Lung (tissue), 16 donors: Measurements from ENCODE around the gene LRRN4. TPM values are rescaled to one million over a fixed set of nuclear protein-coding genes. Genes with fewer than 3 reads are reported as not detected.

Source experiments
- ATAC-seq: fragments of 200-7000 bp; cut with Tn5 transposase; one replicate; pipeline ENCODE4 v1.9.1; 2020; ENCODE audit warnings: moderate number of reproducible peaks; ENCODE audit not compliant: insufficient read depth, low FRiP score
- DNase-seq, 3 donors: peaks; one replicate each; pipeline ENCODE4 v3.0.0-alpha.2; 2013 to 2017
- H3K27ac ChIP-seq, 2 donors: one replicate each; pipeline ENCODE4 v1.5.1; 2013; ENCODE audit warnings: mild to moderate bottlenecking in 2 of 2, moderate library complexity in 2 of 2, control low read depth in 1 of 2, inconsistent platforms in 1 of 2, low read depth in 1 of 2, low read length in 1 of 2
- H3K27me3 ChIP-seq, 3 donors: one replicate each; pipeline ENCODE4 v1.5.1; 2013; ENCODE audit warnings: low read length in 2 of 3; ENCODE audit not compliant: control insufficient read depth in 3 of 3, insufficient read depth in 3 of 3
- H3K36me3 ChIP-seq, 4 donors: one replicate each; pipeline ENCODE4 v1.5.1; 2013; ENCODE audit warnings: low read length in 4 of 4, mild to moderate bottlenecking in 1 of 4, moderate library complexity in 1 of 4; ENCODE audit not compliant: control insufficient read depth in 4 of 4, insufficient read depth in 4 of 4
- H3K4me1 ChIP-seq, 5 donors: one replicate each; pipeline ENCODE4 v1.5.1; 2013; ENCODE audit warnings: low read length in 5 of 5, mild to moderate bottlenecking in 2 of 5, moderate library complexity in 1 of 5; ENCODE audit not compliant: control insufficient read depth in 5 of 5, insufficient read depth in 5 of 5
- H3K4me3 ChIP-seq: one replicate; pipeline ENCODE4 v1.5.1; 2013; ENCODE audit warnings: mild to moderate bottlenecking, control low read depth, moderate library complexity
- H3K9ac ChIP-seq, 2 donors: one replicate each; pipeline ENCODE4 v1.5.1; 2013; ENCODE audit warnings: low read length in 2 of 2, control low read depth in 1 of 2; ENCODE audit not compliant: insufficient read depth in 1 of 2
- H3K9me3 ChIP-seq, 4 donors: one replicate each; pipeline ENCODE4 v1.5.1; 2013; ENCODE audit warnings: low read length in 3 of 4, mild to moderate bottlenecking in 1 of 4, moderate library complexity in 1 of 4; ENCODE audit not compliant: control insufficient read depth in 4 of 4, insufficient read depth in 3 of 4
- WGBS, 2 donors: extraction: QIAGEN DNeasy Blood & Tissue Kit; methylation state at CpG; one replicate each; pipeline ENCODE4 v1.1.7; 2013; 5-methylcytosine and 5-hydroxymethylcytosine counted together
- long read RNA-seq, 5 donors: transcript quantifications; one replicate each; lab custom pipeline, GENCODE V29; 2026
- polyA plus RNA-seq, 2 donors: library from polyadenylated mRNA; stranded (reverse); fragments of 200-250 nt; gene quantifications; one replicate each; pipeline ENCODE4 v1.2.1, GENCODE V29; 2013
- total RNA-seq, 2 donors: library from RNA; depleted of rRNA in 1 of 2; stranded (reverse); fragments of >200 nt in 1 of 2; gene quantifications; one replicate each; pipeline ENCODE4 v1.2.1, GENCODE V29; 2014 to 2021
- TF ChIP-seq, protein P1 (sequence below): IDR thresholded peaks from 2 replicates; pipeline ENCODE4 v1.5.1; 2012; ENCODE audit warnings: mild to moderate bottlenecking; ENCODE audit errors: control extremely low read depth, extremely low read depth
- donor health status: control.
- donor health status: control.
- donor health status: Bipolar disorder and iron deficiency.
- donor health status: healthy.
- donor health status: DM: yes; HTN: yes; CAD: no.

The LRRN4 gene
- total RNA-seq (10 to 100 TPM; 20.1 to 62.3 TPM), polyA plus RNA-seq (10 to 100 TPM in 1 of 2 donors, 1 to 10 TPM in 1; 9.8 to 26.9 TPM)
- long read RNA-seq, donor 1, result 0 reads
- long read RNA-seq, donor 2, result 0 reads
- long read RNA-seq, donor 3, result 0 reads
- long read RNA-seq, donor 4, result 0 reads
- long read RNA-seq, donor 5, result 0 reads

GRCh38 chr20:6053776-6054688 lies at the start of gene LRRN4:
Gene LRRN4 (minus strand): TSS chr20:6054060. CDS start chr20:6052799, 1,261 bp downstream.
- no peak within 1 kb of the TSS for H3K4me3 ChIP-seq
- TF ChIP-seq, protein P1, sequence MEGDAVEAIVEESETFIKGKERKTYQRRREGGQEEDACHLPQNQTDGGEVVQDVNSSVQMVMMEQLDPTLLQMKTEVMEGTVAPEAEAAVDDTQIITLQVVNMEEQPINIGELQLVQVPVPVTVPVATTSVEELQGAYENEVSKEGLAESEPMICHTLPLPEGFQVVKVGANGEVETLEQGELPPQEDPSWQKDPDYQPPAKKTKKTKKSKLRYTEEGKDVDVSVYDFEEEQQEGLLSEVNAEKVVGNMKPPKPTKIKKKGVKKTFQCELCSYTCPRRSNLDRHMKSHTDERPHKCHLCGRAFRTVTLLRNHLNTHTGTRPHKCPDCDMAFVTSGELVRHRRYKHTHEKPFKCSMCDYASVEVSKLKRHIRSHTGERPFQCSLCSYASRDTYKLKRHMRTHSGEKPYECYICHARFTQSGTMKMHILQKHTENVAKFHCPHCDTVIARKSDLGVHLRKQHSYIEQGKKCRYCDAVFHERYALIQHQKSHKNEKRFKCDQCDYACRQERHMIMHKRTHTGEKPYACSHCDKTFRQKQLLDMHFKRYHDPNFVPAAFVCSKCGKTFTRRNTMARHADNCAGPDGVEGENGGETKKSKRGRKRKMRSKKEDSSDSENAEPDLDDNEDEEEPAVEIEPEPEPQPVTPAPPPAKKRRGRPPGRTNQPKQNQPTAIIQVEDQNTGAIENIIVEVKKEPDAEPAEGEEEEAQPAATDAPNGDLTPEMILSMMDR, result no peak
- H3K27ac ChIP-seq, result peak within 1 kb of the TSS in 1 of 2 donors; percentile 42
- DNase-seq, result peak in 2 of 3 donors; percentile 26 to 31
- no peaks in the 10 kb centered on the region for H3K9me3 ChIP-seq
- H3K27me3 ChIP-seq, result peaks cover 0 to 28% (median 18%) of the 10 kb centered on the region in 3 donors
- 53 to 73% methylated on average over 13 of the region's 13 CpGs for WGBS, 2 donors
- H3K4me1 ChIP-seq, result peaks cover 0 to 10% (median 6%) of the 10 kb centered on the region in 5 donors
- H3K9ac ChIP-seq, result no peak within 1 kb of the TSS
- H3K36me3 ChIP-seq, result no peaks in the 10 kb centered on the region
- peak; percentile 64 for ATAC-seq

DNA sequence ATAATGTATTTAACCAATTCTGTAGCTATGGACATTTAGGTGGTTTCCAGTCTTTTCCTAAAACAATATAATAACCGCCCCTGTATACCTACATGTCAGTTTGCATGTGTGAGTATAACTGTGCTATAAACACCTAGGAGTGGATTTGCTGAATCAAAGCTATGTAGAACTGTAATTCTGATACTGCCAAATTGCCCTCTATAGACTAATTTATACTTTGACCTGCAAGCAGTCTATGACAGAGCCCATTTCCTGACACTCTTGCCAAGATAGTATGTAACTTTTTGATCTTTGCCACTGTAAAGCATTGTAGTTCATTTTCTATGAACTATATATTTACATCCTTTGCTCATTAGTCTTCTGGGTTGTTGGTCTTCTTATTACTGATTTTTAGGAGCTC lies 49.4 kb upstream of the LRRN4 start:
- Histone ChIP-seq H3K27me3 (no peaks in the 10 kb centered on the region), H3K4me1 (no peaks in the 10 kb centered on the region), H3K9ac (no peak overlapping the region), H3K4me3 (no peak overlapping the region), H3K9me3 (no peaks in the 10 kb centered on the region), H3K36me3 (no peaks in the 10 kb centered on the region), H3K27ac (no peak overlapping the region)
- TF ChIP-seq, protein P1, result no peak
- WGBS, 2 donors, result 88 to 96% methylated on average over 1 of the region's 1 CpG
- no peak for DNase-seq
- ATAC-seq, result no peak

GRCh38 chr20:6101346-6101745 lies 47.5 kb upstream of the LRRN4 start:
- Histone ChIP-seq H3K27ac (no peak overlapping the region), H3K27me3 (no peaks in the 10 kb centered on the region), H3K4me1 (no peaks in the 10 kb centered on the region), H3K9me3 (no peaks in the 10 kb centered on the region), H3K36me3 (no peaks in the 10 kb centered on the region), H3K9ac (no peak overlapping the region), H3K4me3 (no peak overlapping the region)
- TF ChIP-seq, protein P1, result no peak
- ATAC-seq (no peak), DNase-seq (no peak)
- 88 to 93% methylated on average over 2 of the region's 2 CpGs for WGBS, 2 donors
